ENCODE measurements around the gene DGCR2.
"Not testable (repeated sequence)": the region's sequence is repeated elsewhere in the genome, so short reads cannot be mapped to it uniquely, and the experiment has no call there.

Gene DGCR2

GRCh38 chr22:19030889-19031252 is 91.3 kb downstream of the DGCR2 start:
- not testable (repeated sequence) for DNase-seq (ENCODE audit: low read depth in 2 of 2)

GRCh38 chr22:19030226-19030888 is 91.9 kb downstream of the DGCR2 start:
- not testable (repeated sequence) for DNase-seq (ENCODE audit: low read depth in 2 of 2)

GRCh38 chr22:19029113-19030103 is 92.8 kb downstream of the DGCR2 start:
- not testable (repeated sequence) for DNase-seq (ENCODE audit: low read depth in 2 of 2)

- not testable (repeated sequence) for DNase-seq (ENCODE audit: low read depth in 2 of 2)
Observed at GRCh38 chr22:19028060-19028455, 94.2 kb downstream of the DGCR2 start.

GRCh38 chr22:19027371-19028059 is 94.7 kb downstream of the DGCR2 start:
- DNase-seq (ENCODE audit: low read depth in 2 of 2) = not testable (repeated sequence)

GRCh38 chr22:19026080-19026479 is 96.1 kb downstream of the DGCR2 start:
- not testable (repeated sequence) for DNase-seq (ENCODE audit: low read depth in 2 of 2)

- DNase-seq (ENCODE audit: low read depth in 2 of 2) = not testable (repeated sequence)
Observed at GRCh38 chr22:19024956-19025489, 97.2 kb downstream of the DGCR2 start.

- DNase-seq (ENCODE audit: low read depth in 2 of 2) = not testable (repeated sequence)
Observed at GRCh38 chr22:19023931-19024330, 98.3 kb downstream of the DGCR2 start.

GRCh38 chr22:19022755-19023154 is 99.5 kb downstream of the DGCR2 start:
- no peak for DNase-seq (ENCODE audit: low read depth in 2 of 2)

- no peak for DNase-seq (ENCODE audit: low read depth in 2 of 2)
Observed at GRCh38 chr22:19019679-19020032, 102.6 kb downstream of the DGCR2 start.

GRCh38 chr22:19019029-19019678 is 103.1 kb downstream of the DGCR2 start:
- DNase-seq (ENCODE audit: low read depth in 2 of 2) = no peak

GRCh38 chr22:19018256-19018655 is 104.0 kb downstream of the DGCR2 start:
- no peak for DNase-seq (ENCODE audit: low read depth in 2 of 2)

GRCh38 chr22:19016081-19016766 is 106.0 kb downstream of the DGCR2 start:
- no peak for DNase-seq (ENCODE audit: low read depth in 2 of 2)

GRCh38 chr22:19014886-19015285 is 107.3 kb downstream of the DGCR2 start:
- no peak for DNase-seq (ENCODE audit: low read depth in 2 of 2)

GRCh38 chr22:19013881-19014598 is 108.2 kb downstream of the DGCR2 start:
- DNase-seq (ENCODE audit: low read depth in 2 of 2) = not testable (repeated sequence)

GRCh38 chr22:19013411-19013810 is 108.8 kb downstream of the DGCR2 start:
- not testable (repeated sequence) for DNase-seq (ENCODE audit: low read depth in 2 of 2)

GRCh38 chr22:19012308-19012986 is 109.8 kb downstream of the DGCR2 start:
- DNase-seq (ENCODE audit: low read depth in 2 of 2) = no peak

- not testable (repeated sequence) for DNase-seq (ENCODE audit: low read depth in 2 of 2)
Observed at GRCh38 chr22:19011611-19012010, 110.6 kb downstream of the DGCR2 start.

- no peak for DNase-seq (ENCODE audit: low read depth in 2 of 2)
Observed at GRCh38 chr22:19011075-19011474, 111.1 kb downstream of the DGCR2 start.

GRCh38 chr22:19005905-19006304 is 116.3 kb downstream of the DGCR2 start:
- no peak for DNase-seq (ENCODE audit: low read depth in 2 of 2)

Measured in stimulated activated CD4-positive, alpha-beta T cell treated with anti-CD3 and anti-CD28 coated beads, Interleukin-15, amount 100 ng/mL, for 48 hours (primary cell).